Measurements from ENCODE around the gene GALM. TPM values are rescaled to one million over a fixed set of nuclear protein-coding genes. Genes with fewer than 3 reads are reported as not detected.

The GALM gene
- total RNA-seq, 1 experiment from 2014 or later, result 33.9 TPM

DNA sequence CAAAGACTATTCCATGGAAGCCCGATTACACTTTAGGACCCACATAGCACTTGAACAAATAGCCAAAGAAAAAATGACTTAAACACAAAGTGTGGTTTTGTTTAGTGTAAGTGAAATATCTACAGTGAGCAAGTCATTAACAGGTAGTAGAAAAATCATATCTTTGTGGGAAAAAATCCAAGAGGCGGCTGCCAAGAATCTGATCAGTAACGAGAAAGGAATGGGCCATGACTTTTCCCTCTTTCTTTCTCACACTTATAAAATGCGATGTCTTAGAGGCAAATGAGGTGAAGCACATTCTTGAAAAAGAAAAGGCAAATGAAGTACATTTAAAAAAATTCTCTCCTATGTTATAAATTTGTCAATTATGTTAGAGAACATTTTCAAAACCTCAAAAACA is 99.2 kb downstream of the GALM start:
- peak; percentile 57 for DNase-seq (ENCODE audit: low read depth)

DNA sequence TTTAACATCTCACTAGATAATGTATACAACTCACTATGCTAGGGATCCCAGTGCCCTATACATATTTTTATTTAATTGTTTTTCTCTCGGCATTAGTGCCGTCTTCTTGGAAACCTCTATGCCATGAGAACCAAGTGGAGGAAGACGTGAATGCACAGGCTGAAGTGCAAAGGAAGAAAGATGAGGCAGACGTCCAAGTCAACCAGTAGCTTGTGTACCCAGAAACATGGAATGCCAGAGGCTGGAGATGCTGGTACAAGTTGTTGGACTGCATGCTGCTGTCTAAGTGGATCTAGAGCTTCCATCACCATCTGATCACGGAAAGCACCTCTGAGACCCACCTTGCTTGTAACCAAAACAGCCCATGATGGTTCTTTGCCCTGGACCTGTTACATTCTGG is 99.6 kb downstream of the GALM start:
- no peak for DNase-seq (ENCODE audit: low read depth)

DNA sequence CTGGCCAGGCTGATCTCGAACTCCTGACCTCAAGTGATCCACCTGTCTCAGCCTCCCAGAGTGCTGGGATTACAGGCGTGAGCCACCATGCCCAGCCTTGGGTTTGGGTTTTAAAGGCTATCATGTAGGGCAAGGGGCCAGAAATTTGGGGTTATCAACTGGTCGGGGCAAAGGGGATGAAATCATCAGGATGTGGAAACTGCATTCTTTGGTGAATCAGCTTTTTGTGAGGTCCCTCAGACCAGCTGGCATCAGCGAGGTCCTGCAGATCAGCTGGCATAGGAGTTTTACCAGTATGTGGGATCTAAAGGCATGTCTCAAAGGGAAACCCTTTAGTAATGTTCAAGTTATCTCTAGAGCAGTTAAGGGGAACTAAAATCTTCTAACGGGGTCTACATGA is 105.7 kb downstream of the GALM start:
- peak; percentile 91 for DNase-seq (ENCODE audit: low read depth)

DNA sequence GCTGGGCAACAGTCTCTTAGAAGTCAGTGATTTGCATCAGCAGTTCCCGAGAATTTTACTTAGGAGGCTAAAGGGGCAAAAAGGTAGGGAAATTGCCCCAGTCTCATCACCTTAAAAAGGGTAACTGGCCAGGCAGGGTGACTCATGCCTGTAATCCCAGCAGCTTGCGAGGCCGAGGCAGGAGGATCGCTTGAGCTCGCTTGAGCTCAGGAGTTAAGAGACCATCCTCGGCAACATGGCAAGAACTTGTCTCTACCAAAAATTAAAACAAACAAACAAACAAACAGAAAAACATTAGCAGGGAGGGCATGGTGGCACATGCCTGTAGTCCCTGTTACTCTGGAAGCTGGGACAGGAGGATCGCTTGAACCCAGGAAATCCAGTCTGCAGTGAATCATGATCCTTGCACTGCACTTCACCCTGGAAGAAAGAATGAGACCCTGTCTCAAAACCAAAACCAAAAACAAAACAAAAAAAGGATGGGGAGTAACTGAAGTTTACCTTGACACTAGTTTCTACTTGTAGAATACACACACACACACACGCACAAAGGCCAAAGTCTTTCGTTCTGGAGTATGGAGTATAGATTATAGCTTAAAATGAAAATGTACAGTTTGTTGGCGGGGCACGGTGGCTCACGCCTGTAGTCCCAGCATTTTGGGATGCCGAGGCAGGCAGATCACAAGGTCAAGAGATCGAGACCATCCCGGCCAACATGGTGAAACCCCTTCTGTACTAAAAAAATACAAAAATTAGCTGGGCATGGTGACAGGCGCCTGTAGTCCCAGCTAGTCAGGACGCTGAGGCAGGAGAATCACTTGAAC is 109.4 kb downstream of the GALM start:
- DNase-seq (ENCODE audit: low read depth), result no peak

DNA sequence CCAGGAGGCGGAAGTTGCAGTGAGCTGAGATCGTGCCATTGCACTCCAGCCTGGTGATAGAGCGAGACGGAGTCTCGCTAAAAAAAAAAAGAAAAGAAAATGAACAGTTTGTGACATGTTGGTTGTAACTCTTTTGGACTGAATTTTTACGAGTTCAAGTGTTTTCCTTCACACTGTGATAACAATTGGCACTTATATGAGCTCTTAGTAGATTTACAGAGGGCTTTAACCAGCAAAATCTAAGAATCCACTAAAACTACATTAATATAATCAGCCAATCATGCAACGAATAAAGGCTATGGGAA is 110.0 kb downstream of the GALM start:
- DNase-seq (ENCODE audit: low read depth), result no peak

DNA sequence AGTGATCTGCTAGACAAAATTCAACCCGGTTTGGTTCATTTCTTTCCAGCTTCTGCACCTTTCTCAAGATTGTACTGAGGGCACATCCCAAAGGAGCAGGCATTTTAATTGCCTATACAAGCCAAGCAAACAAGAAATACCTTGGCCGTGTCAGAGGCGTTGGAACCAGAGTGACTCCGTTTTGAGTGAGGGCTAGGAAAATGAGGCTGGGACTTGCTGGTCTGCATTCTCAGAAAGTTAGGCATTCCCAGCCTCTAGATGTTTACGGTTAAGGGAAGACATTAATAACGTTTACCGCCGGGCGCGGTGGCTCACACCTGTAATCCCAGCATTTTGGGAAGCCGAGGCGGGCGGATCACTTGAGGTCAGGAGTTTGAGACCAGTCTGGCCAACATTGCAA is 110.6 kb downstream of the GALM start:
- DNase-seq (ENCODE audit: low read depth), result no peak

DNA sequence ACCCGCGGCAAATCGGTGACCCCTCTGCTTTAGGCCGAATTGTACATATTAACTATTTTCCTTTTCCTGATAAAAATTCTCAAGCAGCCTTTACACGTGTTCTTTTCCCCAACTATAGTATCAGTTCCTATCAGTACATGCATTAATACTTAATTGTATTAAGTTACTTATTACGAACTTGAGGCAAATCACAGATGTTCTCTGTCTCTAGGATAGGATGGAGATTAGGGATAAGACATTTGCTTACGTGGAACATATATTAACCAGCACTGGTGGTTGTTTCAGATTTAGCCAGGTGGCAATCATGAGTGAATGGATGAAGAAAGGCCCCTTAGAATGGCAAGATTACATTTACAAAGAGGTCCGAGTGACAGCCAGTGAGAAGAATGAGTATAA is 112.8 kb downstream of the GALM start:
- DNase-seq (ENCODE audit: low read depth), result no peak

DNA sequence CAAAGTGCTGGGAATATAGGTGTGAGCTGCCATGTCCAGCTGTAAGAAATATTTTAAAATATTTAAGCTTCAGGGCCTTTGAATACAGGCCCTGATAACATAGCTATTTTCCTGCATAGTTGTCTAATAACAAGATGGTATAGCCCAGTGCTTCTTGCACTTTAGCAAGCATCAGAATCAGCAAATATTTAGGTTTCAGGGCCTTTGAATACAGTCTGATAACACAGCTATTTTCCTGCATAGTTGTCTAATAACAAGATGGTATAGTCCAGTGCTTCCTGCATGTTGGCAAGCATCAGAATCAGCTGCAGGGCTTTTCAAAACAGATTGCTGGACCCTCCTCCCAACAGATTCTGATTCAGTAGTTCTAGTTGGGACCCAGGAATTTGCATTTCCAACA is 117.7 kb downstream of the GALM start:
- DNase-seq (ENCODE audit: low read depth), result no peak

Other genes starting within 250 kb of the GALM start
- gene HNRNPLL, start 63.2 kb upstream of the GALM start, total RNA-seq (2014; rRNA removed), result 54.9 and 62.6 TPM in 2 replicates
- 178 and 208 TPM in 2 replicates for gene SRSF7, start 85.2 kb downstream of the GALM start, total RNA-seq (2014; rRNA removed)
- 14.4 and 14.9 TPM in 2 replicates for gene GEMIN6, start 112.1 kb downstream of the GALM start, total RNA-seq (2014; rRNA removed)
- 15.1 and 16.4 TPM in 2 replicates for gene DHX57, start 209.8 kb downstream of the GALM start, total RNA-seq (2014; rRNA removed)
- 17.8 and 22.0 TPM in 2 replicates for gene MORN2, start 209.9 kb downstream of the GALM start, total RNA-seq (2014; rRNA removed)
- gene ARHGEF33, start 223.8 kb downstream of the GALM start, total RNA-seq (2014; rRNA removed), result 0.06 and 0.57 TPM in 2 replicates

Data from LHCN-M2 (cell line).